HCT116 (cell line): ENCODE results near the gene ATP6V0B. TPM values are rescaled to one million over a fixed set of nuclear protein-coding genes. Genes with fewer than 3 reads are reported as not detected.

Source experiments
- ATAC-seq: fragments of 200-7000 bp; cut with Tn5 transposase; 2 replicates; pipeline ENCODE4 v1.9.1; 2020; ENCODE audit warnings: mild to moderate bottlenecking, moderate library complexity
- BruUV-seq: library from RNA; stranded (reverse); fragments of 400-500 nt; replicated peaks from 2 replicates; lab custom pipeline; 2021; lab: Mats Ljungman, UMichigan
- CTCF ChIA-PET: fragments of 300-600 bp; sonication (Branson Sonifier 250); formaldehyde crosslinking; loops from one replicate; lab custom pipeline; 2021; ENCODE audit warnings: antibody characterized with exemption; lab: Charles Lee
- POLR2A ChIA-PET: fragments of 300-600, 350-600 bp; sonication (Branson Sonifier 250); formaldehyde crosslinking; loops from one replicate; lab custom pipeline; 2021; ENCODE audit warnings: antibody characterized with exemption; lab: Charles Lee
- RAD21 ChIA-PET, 2 experiments: fragments of 300-600 bp; sonication (Branson Sonifier 250); formaldehyde crosslinking; loops; one replicate each; lab custom pipeline; 2023; ENCODE audit warnings: low total read pairs in 2 of 2; ENCODE audit not compliant: uncharacterized antibody in 2 of 2, unreplicated experiment in 2 of 2, low non-redundant PET in 1 of 2; lab: Charles Lee
- DNase-seq: peaks from one replicate; pipeline ENCODE4 v3.0.0-alpha.2; 2010; ENCODE audit warnings: low read depth, low spot score
- H2AFZ ChIP-seq: fragments of 200-600 bp; shearing (Covaris generic), sonication (generic); 2 replicates; pipeline ENCODE4 v1.6.1; 2017; ENCODE audit warnings: low read depth, mixed run types, mixed read lengths, antibody characterized with exemption, low read length; ENCODE audit not compliant: poor library complexity, severe bottlenecking
- H3K27ac ChIP-seq: 2 replicates; pipeline ENCODE4 v1.5.1; 2012; ENCODE audit warnings: low read depth, low read length
- H3K27me3 ChIP-seq: fragments of 200-600 bp; sonication (generic); 2 replicates; pipeline ENCODE4 v1.6.1; 2016; ENCODE audit warnings: mixed run types, low read length, mixed read lengths; ENCODE audit not compliant: insufficient read depth
- H3K36me3 ChIP-seq, 2 experiments: fragments of 200-500 bp in 1 of 2; fragments of 200-600 bp in 1 of 2; sonication (Bioruptor generic) in 1 of 2; sonication (generic) in 1 of 2; 2 replicates each; pipeline versions ENCODE4 v1.5.1 to v1.6.1; 2014 to 2016; ENCODE audit warnings: low read length in 2 of 2, inconsistent platforms in 1 of 2, mixed read lengths in 1 of 2, mixed run types in 1 of 2; ENCODE audit not compliant: insufficient read depth in 2 of 2, control insufficient read depth in 1 of 2
- H3K4me1 ChIP-seq, 2 experiments: fragments of 200-600 bp in 1 of 2; sonication (generic) in 1 of 2; 2 replicates each; pipeline versions ENCODE4 v1.5.1 to v1.6.1; 2012 to 2017; ENCODE audit warnings: low read length in 2 of 2, inconsistent platforms in 1 of 2, mild to moderate bottlenecking in 1 of 2, mixed read lengths in 1 of 2, mixed run types in 1 of 2, moderate library complexity in 1 of 2; ENCODE audit not compliant: insufficient read depth in 2 of 2, control insufficient read depth in 1 of 2
- H3K4me2 ChIP-seq: fragments of 200-600 bp; sonication (generic); 2 replicates; pipeline ENCODE4 v1.6.1; 2017; ENCODE audit warnings: mixed run types, low read length, mixed read lengths
- H3K4me3 ChIP-seq, 2 experiments: fragments of 200-600 bp in 1 of 2; sonication (generic) in 1 of 2; replicated peaks in 1 of 2; 2 replicates each; pipeline ENCODE4 v1.5.1; 2011 to 2016; ENCODE audit warnings: low read length in 2 of 2, control low read depth in 1 of 2, low read depth in 1 of 2, mild to moderate bottlenecking in 1 of 2, mixed read lengths in 1 of 2, mixed run types in 1 of 2
- H3K79me2 ChIP-seq: fragments of 200-600 bp; sonication (generic); 2 replicates; pipeline ENCODE4 v1.6.1; 2017; ENCODE audit warnings: mild to moderate bottlenecking, mixed run types, low read length, moderate library complexity, mixed read lengths; ENCODE audit not compliant: insufficient read depth
- H3K9ac ChIP-seq: fragments of 200-600 bp; sonication (generic); 2 replicates; pipeline ENCODE4 v1.6.1; 2016; ENCODE audit warnings: low read length, mixed read lengths
- H3K9me2 ChIP-seq: fragments of 200-600 bp; sonication (generic), shearing (Covaris generic); 2 replicates; pipeline ENCODE4 v1.6.1; 2017; ENCODE audit warnings: mixed run types, mild to moderate bottlenecking, moderate library complexity; ENCODE audit not compliant: insufficient read depth
- H3K9me3 ChIP-seq, 2 experiments: fragments of 200-500 bp in 1 of 2; fragments of 200-600 bp in 1 of 2; sonication (Bioruptor generic) in 1 of 2; sonication (generic) in 1 of 2; 2 replicates each; pipeline ENCODE4 v1.6.1; 2014 to 2017; ENCODE audit warnings: low read length in 2 of 2, mixed read lengths in 2 of 2, inconsistent platforms in 1 of 2, low read depth in 1 of 2, mild to moderate bottlenecking in 1 of 2, mixed run types in 1 of 2, moderate library complexity in 1 of 2; ENCODE audit not compliant: control insufficient read depth in 1 of 2, insufficient read depth in 1 of 2
- H4K20me1 ChIP-seq: fragments of 200-600 bp; sonication (generic), shearing (Covaris generic); 2 replicates; pipeline ENCODE4 v1.6.1; 2017; ENCODE audit warnings: mixed run types, mild to moderate bottlenecking, moderate library complexity; ENCODE audit not compliant: insufficient read depth
- CEBPB ChIP-seq: IDR thresholded peaks from 2 replicates; pipeline ENCODE4 v1.6.1; 2012; ENCODE audit warnings: low read depth
- ELF1 ChIP-seq: IDR thresholded peaks from 2 replicates; pipeline ENCODE4 v1.6.1; 2012; ENCODE audit warnings: low read depth, borderline replicate concordance
- EZH2phosphoT487 ChIP-seq: fragments of 200-600 bp; IDR thresholded peaks from 2 replicates; pipeline ENCODE4 v1.6.1; 2018; ENCODE audit warnings: antibody characterized with exemption, borderline replicate concordance
- FOSL1 ChIP-seq: IDR thresholded peaks from 2 replicates; pipeline ENCODE4 v1.6.1; 2012; ENCODE audit warnings: low read depth
- POLR2A ChIP-seq: IDR thresholded peaks from 2 replicates; pipeline ENCODE4 v1.7.0; 2011; ENCODE audit warnings: borderline replicate concordance; ENCODE audit not compliant: insufficient read depth, insufficient read length; ENCODE audit errors: extremely low read depth
- RAD21 ChIP-seq: IDR thresholded peaks from 2 replicates; pipeline ENCODE4 v1.6.1; 2012; ENCODE audit warnings: low read depth, mild to moderate bottlenecking
- SIN3A ChIP-seq: IDR thresholded peaks from 2 replicates; pipeline ENCODE4 v1.6.1; 2012; ENCODE audit warnings: low read depth
- SRF ChIP-seq: IDR thresholded peaks from 2 replicates; pipeline ENCODE4 v1.6.1; 2012; ENCODE audit warnings: low read depth
- YY1 ChIP-seq: IDR thresholded peaks from 2 replicates; pipeline ENCODE4 v1.6.1; 2011; ENCODE audit warnings: low read length, low read depth, moderate library complexity, mild to moderate bottlenecking; ENCODE audit not compliant: insufficient replicate concordance; ENCODE audit errors: extremely low read depth
- intact Hi-C: fragments of 100-400 bp; cut with micrococcal nuclease; formaldehyde crosslinking; loops from 2 replicates; pipeline ENCODE4 v1.10.0; 2022
- total RNA-seq: library from RNA; stranded (reverse); gene quantifications from one replicate; pipeline ENCODE4 v1.2.1, GENCODE V29; 2021; ENCODE audit not compliant: unreplicated experiment
- TF ChIP-seq, protein P1 (sequence below): IDR thresholded peaks from 2 replicates; pipeline ENCODE4 v1.6.1; 2012
- TF ChIP-seq, protein P2 (sequence below), 3 experiments: fragments of 200-600 bp in 1 of 3; sonication (generic) in 1 of 3; IDR thresholded peaks in 2 of 3; conservative IDR thresholded peaks in 1 of 3; 2 replicates each; pipeline ENCODE4 v1.5.1; 2012 to 2017; ENCODE audit warnings: low read depth in 2 of 3, low read length in 2 of 3, antibody characterized with exemption in 1 of 3, borderline replicate concordance in 1 of 3, control low read depth in 1 of 3, mild to moderate bottlenecking in 1 of 3, mixed read lengths in 1 of 3, mixed run types in 1 of 3, moderate library complexity in 1 of 3; ENCODE audit not compliant: insufficient read depth in 1 of 3
- TF ChIP-seq, protein P3 (sequence below): IDR thresholded peaks from 2 replicates; pipeline ENCODE4 v1.6.1; 2012; ENCODE audit warnings: low read depth

ATP6V0B gene
- total RNA-seq, 1 experiment from 2014 or later = 122 TPM

DNA sequence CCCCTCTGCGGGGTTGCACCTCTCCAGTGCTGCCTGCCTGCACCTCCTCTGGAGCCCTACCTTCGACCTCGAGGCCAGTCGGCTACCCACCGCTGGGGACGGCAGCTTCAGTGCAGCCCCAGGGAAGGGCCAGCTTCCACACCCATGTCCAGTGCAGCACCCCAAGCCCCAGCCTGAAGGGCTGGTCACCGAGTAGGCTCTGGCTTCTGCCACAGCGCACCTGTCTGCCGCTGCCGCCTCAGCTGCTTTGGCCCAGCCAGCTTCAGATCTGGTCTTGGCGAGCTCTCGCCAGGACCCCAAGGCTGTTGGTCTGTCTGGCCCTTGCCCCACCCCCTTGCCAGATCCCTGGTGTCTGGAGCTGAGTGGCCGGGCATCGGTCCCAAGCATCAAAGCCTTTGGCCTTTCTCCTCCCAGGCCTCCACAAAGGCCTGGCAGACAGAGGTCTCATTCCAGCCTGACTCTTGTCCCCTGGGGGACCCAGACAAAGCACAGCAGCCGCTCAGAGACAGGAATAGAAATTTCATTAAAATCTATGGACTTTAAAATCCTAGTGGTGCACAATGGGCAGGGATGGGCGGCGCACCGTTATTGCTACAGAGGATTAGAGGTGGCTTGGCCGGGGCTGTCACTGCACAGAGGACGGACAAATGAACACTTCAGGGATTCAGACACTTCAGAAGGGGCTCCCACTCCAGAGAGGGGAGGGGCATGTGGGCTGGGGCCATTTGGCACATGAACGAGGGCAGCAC, 21.4 kb downstream of the ATP6V0B start:
- ChIA-PET POLR2A (no interaction called here), RAD21 (no interaction called here), CTCF (interaction anchor here (1.4 to 1.9 kb wide), 2 partner anchors 9 to 40 kb away, joined by 7 read pairs; no protein-coding TSS in a partner anchor)
- no peaks in the 10 kb centered on the region for H4K20me1 ChIP-seq
- H3K9me2 ChIP-seq = no peaks in the 10 kb centered on the region
- no peak overlapping the region for H3K27ac ChIP-seq
- no peak overlapping the region for H2AFZ ChIP-seq
- H3K79me2 ChIP-seq = no peaks in the 10 kb centered on the region
- peaks cover 5 to 29% of the 10 kb centered on the region in 2 experiments; a peak in 3 of 4 replicates for H3K4me1 ChIP-seq
- H3K4me3 ChIP-seq = no peak overlapping the region
- no peaks in the 10 kb centered on the region for H3K27me3 ChIP-seq
- H3K4me2 ChIP-seq = no peak overlapping the region
- no peak overlapping the region for H3K9ac ChIP-seq
- no TSS peak for BruUV-seq
- no peak for DNase-seq
- TF ChIP-seq CEBPB (no peak), ELF1 (no peak), SRF (no peak), RAD21 (no peak), SIN3A (no peak), FOSL1 (no peak), YY1 (no peak), EZH2phosphoT487 (no peak), POLR2A (no peak)
- TF ChIP-seq, protein P1, sequence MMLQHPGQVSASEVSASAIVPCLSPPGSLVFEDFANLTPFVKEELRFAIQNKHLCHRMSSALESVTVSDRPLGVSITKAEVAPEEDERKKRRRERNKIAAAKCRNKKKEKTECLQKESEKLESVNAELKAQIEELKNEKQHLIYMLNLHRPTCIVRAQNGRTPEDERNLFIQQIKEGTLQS = no peak
- TF ChIP-seq, protein P2, sequence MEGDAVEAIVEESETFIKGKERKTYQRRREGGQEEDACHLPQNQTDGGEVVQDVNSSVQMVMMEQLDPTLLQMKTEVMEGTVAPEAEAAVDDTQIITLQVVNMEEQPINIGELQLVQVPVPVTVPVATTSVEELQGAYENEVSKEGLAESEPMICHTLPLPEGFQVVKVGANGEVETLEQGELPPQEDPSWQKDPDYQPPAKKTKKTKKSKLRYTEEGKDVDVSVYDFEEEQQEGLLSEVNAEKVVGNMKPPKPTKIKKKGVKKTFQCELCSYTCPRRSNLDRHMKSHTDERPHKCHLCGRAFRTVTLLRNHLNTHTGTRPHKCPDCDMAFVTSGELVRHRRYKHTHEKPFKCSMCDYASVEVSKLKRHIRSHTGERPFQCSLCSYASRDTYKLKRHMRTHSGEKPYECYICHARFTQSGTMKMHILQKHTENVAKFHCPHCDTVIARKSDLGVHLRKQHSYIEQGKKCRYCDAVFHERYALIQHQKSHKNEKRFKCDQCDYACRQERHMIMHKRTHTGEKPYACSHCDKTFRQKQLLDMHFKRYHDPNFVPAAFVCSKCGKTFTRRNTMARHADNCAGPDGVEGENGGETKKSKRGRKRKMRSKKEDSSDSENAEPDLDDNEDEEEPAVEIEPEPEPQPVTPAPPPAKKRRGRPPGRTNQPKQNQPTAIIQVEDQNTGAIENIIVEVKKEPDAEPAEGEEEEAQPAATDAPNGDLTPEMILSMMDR (IDR thresholded peaks at IDR 0.05 in 2 of 3, conservative IDR thresholded peaks at IDR 0.05 in 1 of 3; ENCODE audit: borderline replicate concordance in 1 of 3, insufficient read depth in 1 of 3, low read depth in 2 of 3, low read length in 2 of 3) = no peak
- TF ChIP-seq, protein P3, sequence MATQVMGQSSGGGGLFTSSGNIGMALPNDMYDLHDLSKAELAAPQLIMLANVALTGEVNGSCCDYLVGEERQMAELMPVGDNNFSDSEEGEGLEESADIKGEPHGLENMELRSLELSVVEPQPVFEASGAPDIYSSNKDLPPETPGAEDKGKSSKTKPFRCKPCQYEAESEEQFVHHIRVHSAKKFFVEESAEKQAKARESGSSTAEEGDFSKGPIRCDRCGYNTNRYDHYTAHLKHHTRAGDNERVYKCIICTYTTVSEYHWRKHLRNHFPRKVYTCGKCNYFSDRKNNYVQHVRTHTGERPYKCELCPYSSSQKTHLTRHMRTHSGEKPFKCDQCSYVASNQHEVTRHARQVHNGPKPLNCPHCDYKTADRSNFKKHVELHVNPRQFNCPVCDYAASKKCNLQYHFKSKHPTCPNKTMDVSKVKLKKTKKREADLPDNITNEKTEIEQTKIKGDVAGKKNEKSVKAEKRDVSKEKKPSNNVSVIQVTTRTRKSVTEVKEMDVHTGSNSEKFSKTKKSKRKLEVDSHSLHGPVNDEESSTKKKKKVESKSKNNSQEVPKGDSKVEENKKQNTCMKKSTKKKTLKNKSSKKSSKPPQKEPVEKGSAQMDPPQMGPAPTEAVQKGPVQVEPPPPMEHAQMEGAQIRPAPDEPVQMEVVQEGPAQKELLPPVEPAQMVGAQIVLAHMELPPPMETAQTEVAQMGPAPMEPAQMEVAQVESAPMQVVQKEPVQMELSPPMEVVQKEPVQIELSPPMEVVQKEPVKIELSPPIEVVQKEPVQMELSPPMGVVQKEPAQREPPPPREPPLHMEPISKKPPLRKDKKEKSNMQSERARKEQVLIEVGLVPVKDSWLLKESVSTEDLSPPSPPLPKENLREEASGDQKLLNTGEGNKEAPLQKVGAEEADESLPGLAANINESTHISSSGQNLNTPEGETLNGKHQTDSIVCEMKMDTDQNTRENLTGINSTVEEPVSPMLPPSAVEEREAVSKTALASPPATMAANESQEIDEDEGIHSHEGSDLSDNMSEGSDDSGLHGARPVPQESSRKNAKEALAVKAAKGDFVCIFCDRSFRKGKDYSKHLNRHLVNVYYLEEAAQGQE = no peak
- ATAC-seq = no peak
- no peaks in the 10 kb centered on the region for H3K9me3 ChIP-seq
- H3K36me3 ChIP-seq = no peaks in the 10 kb centered on the region
- intact Hi-C loops = loop anchor here (2.0 kb wide), 1 partner anchor 51 kb away; no protein-coding TSS in a partner anchor
